H1 (cell line): ENCODE measurements around the gene RNF39. TPM values are rescaled to one million over a fixed set of nuclear protein-coding genes. Genes with fewer than 3 reads are reported as not detected.

Experiments used
- CREB1 ChIP-seq: IDR thresholded peaks from 2 replicates; pipeline ENCODE4 v1.6.1; 2012; ENCODE audit warnings: inconsistent platforms
- E2F6 ChIP-seq: IDR thresholded peaks from 2 replicates; pipeline ENCODE4 v1.6.1; 2012; ENCODE audit warnings: inconsistent platforms
- JUND ChIP-seq: IDR thresholded peaks from 2 replicates; pipeline ENCODE4 v1.6.1; 2011; ENCODE audit warnings: mild to moderate bottlenecking, improper control_type of control experiment, low read length
- SAP30 ChIP-seq: fragments of 300-600 bp; sonication (generic); IDR thresholded peaks from 2 replicates; pipeline ENCODE4 v1.7.1; 2012; ENCODE audit warnings: low read length, moderate library complexity, mild to moderate bottlenecking, inconsistent platforms; ENCODE audit not compliant: insufficient read depth, insufficient replicate concordance
- polyA plus RNA-seq, 7 experiments: library from polyadenylated mRNA; depleted of rRNA in 3 of 7; stranded (reverse) in 5 of 7; unstranded in 2 of 7; fragments of >200 nt in 5 of 7; fragments of 200-250 nt in 2 of 7; gene quantifications; 1 replicate in 5 of 7; 2 replicates in 1 of 7; 4 replicates in 1 of 7; pipeline versions ENCODE4 v1.2.1 to v1.2.3, GENCODE V29; 2011 to 2013; ENCODE audit warnings: missing spikeins in 2 of 7, mixed read lengths in 2 of 7
- total RNA-seq: library from RNA; stranded (reverse); fragmentation: NEBNext Ultra II Directional; extraction: Animal tissue kit (Norgen Biotek cat#: 25700); gene quantifications from 2 replicates; pipeline ENCODE4 v1.2.1, GENCODE V29; 2021

RNF39 gene
- total and polyA plus RNA-seq, 2 of the 8 experiments (the other 6 are each of a cell fraction or from before 2014, with no cell fraction given), result 1.4 to 2.3 TPM

GRCh38 chr6:30041821-30042220 is 33.7 kb downstream of the RNF39 start (continued):
- TF ChIP-seq JUND (no peak), SAP30 (no peak), E2F6 (no peak), CREB1 (no peak)
